Right forelimb (tissue), 1 donor: ENCODE measurements around the gene EFCAB9.
A peak's percentile ranks its signal among the peaks of the same experiment; 100 is the strongest.
"Not testable (repeated sequence)": the region's sequence is repeated elsewhere in the genome, so short reads cannot be mapped to it uniquely, and the experiment has no call there.

Experiments used
- DNase-seq: peaks from one replicate; pipeline ENCODE4 v3.0.0-alpha.2; 2018

The EFCAB9 gene

GRCh38 chr5:172193872-172194271 lies at the start of gene EFCAB9:
TSS of gene EFCAB9 (plus strand) at chr5:172194172. CDS start at chr5:172194173, 1 bp downstream.
- DNase-seq: no peak

GRCh38 chr5:172144291-172144815 lies 49.6 kb upstream of the EFCAB9 start:
- DNase-seq: no peak

GRCh38 chr5:172144931-172145869 lies 48.8 kb upstream of the EFCAB9 start:
- DNase-seq: no peak

- DNase-seq: no peak
Observed at GRCh38 chr5:172145870-172146747, 47.9 kb upstream of the EFCAB9 start.

GRCh38 chr5:172146748-172147092 lies 47.3 kb upstream of the EFCAB9 start:
- DNase-seq: no peak

- DNase-seq: no peak
Observed at GRCh38 chr5:172147857-172148256, 46.1 kb upstream of the EFCAB9 start.

GRCh38 chr5:172148381-172148780 lies 45.6 kb upstream of the EFCAB9 start:
- DNase-seq: no peak

- no peak for DNase-seq
Observed at GRCh38 chr5:172149073-172149472, 44.9 kb upstream of the EFCAB9 start.

GRCh38 chr5:172149481-172149880 lies 44.5 kb upstream of the EFCAB9 start:
- not testable (repeated sequence) for DNase-seq

- DNase-seq: no peak
Observed at GRCh38 chr5:172150514-172151425, 43.2 kb upstream of the EFCAB9 start.

- no peak for DNase-seq
Observed at GRCh38 chr5:172151661-172152210, 42.2 kb upstream of the EFCAB9 start.

- no peak for DNase-seq
Observed at GRCh38 chr5:172153695-172154094, 40.3 kb upstream of the EFCAB9 start.

GRCh38 chr5:172155101-172155500 lies 38.9 kb upstream of the EFCAB9 start:
- not testable (repeated sequence) for DNase-seq

- no peak for DNase-seq
Observed at GRCh38 chr5:172156541-172156994, 37.4 kb upstream of the EFCAB9 start.

GRCh38 chr5:172159016-172159415 lies 35.0 kb upstream of the EFCAB9 start:
- DNase-seq: no peak

GRCh38 chr5:172160506-172160905 lies 33.5 kb upstream of the EFCAB9 start:
- DNase-seq: no peak

- no peak for DNase-seq
Observed at GRCh38 chr5:172162323-172162986, 31.5 kb upstream of the EFCAB9 start.

GRCh38 chr5:172162987-172163343 lies 31.0 kb upstream of the EFCAB9 start:
- DNase-seq: no peak

- no peak for DNase-seq
Observed at GRCh38 chr5:172163346-172163745, 30.6 kb upstream of the EFCAB9 start.

- DNase-seq: peak; percentile 76
Observed at GRCh38 chr5:172164769-172165212, 29.2 kb upstream of the EFCAB9 start.

- no peak for DNase-seq
Observed at GRCh38 chr5:172165465-172165864, 28.5 kb upstream of the EFCAB9 start.
